ENCODE results near the gene FAM83B.
"Not testable (repeated sequence)": the region's sequence is repeated elsewhere in the genome, so short reads cannot be mapped to it uniquely, and the experiment has no call there.

FAM83B gene

GRCh38 chr6:54937371-54937770, 90.8 kb downstream of the FAM83B start:
- no peak for ATAC-seq
- TF ChIP-seq ZFP30 (CRISPR knock-in tag; IDR thresholded peaks at IDR 0.05) (no peak), CSRNP3 (CRISPR knock-in tag; IDR thresholded peaks at IDR 0.05) (no peak), CSDC2 (CRISPR knock-in tag; IDR thresholded peaks at IDR 0.05) (no peak), TOX (CRISPR knock-in tag; IDR thresholded peaks at IDR 0.05; ENCODE audit: borderline replicate concordance) (no peak), ZC3H10 (CRISPR knock-in tag; IDR thresholded peaks at IDR 0.05) (no peak), GLIS3 (CRISPR knock-in tag; IDR thresholded peaks at IDR 0.05) (no peak), ZNF8 (CRISPR knock-in tag; IDR thresholded peaks at IDR 0.05) (no peak), PATZ1 (CRISPR knock-in tag; IDR thresholded peaks at IDR 0.05; ENCODE audit: borderline replicate concordance) (no peak), ZNF70 (CRISPR knock-in tag; IDR thresholded peaks at IDR 0.05) (no peak), CREB5 (CRISPR knock-in tag; IDR thresholded peaks at IDR 0.05; ENCODE audit: low read depth) (no peak)

- TF ChIP-seq TCF4 (CRISPR knock-in tag; IDR thresholded peaks at IDR 0.05; ENCODE audit: borderline replicate concordance) (no peak), OSR1 (CRISPR knock-in tag; IDR thresholded peaks at IDR 0.05) (no peak), ESRRG (CRISPR knock-in tag; IDR thresholded peaks at IDR 0.05) (no peak)
- ATAC-seq, result no peak
These were observed 111.1 kb downstream of the FAM83B start for GRCh38 chr6:54957698-54958097.

- no peak for ATAC-seq
- TF ChIP-seq PATZ1 (CRISPR knock-in tag; IDR thresholded peaks at IDR 0.05; ENCODE audit: borderline replicate concordance), result no peak
- no peak for TF ChIP-seq CSRNP3 (CRISPR knock-in tag; IDR thresholded peaks at IDR 0.05)
- TF ChIP-seq ZFP30 (CRISPR knock-in tag; IDR thresholded peaks at IDR 0.05), result no peak
- no peak for TF ChIP-seq ZFP3 (CRISPR knock-in tag; IDR thresholded peaks at IDR 0.05)
- no peak for TF ChIP-seq ARNTL (CRISPR knock-in tag; IDR thresholded peaks at IDR 0.05; ENCODE audit: borderline replicate concordance, low read depth)
- TF ChIP-seq RARB (CRISPR knock-in tag; IDR thresholded peaks at IDR 0.05), result no peak
- no peak for TF ChIP-seq PPARA (CRISPR knock-in tag; IDR thresholded peaks at IDR 0.05; ENCODE audit: borderline replicate concordance)
- TF ChIP-seq ZC3H10 (CRISPR knock-in tag; IDR thresholded peaks at IDR 0.05), result no peak
These were observed 111.9 kb downstream of the FAM83B start for GRCh38 chr6:54958446-54958845.

GRCh38 chr6:54959820-54960219, 113.2 kb downstream of the FAM83B start:
- no peak for ATAC-seq
- TF ChIP-seq CREB5 (CRISPR knock-in tag; IDR thresholded peaks at IDR 0.05; ENCODE audit: low read depth) (no peak), ZNF70 (CRISPR knock-in tag; IDR thresholded peaks at IDR 0.05) (no peak), PPARA (CRISPR knock-in tag; IDR thresholded peaks at IDR 0.05; ENCODE audit: borderline replicate concordance) (no peak), CSDC2 (CRISPR knock-in tag; IDR thresholded peaks at IDR 0.05) (no peak), OSR1 (CRISPR knock-in tag; IDR thresholded peaks at IDR 0.05) (no peak)

- ATAC-seq, result not testable (repeated sequence)
These were observed 114.8 kb downstream of the FAM83B start for GRCh38 chr6:54961372-54961771.
